GM19043 (cell line): ENCODE results near the gene ATG4B.

Experiments
- ATAC-seq: cut with Tn5 transposase; IDR thresholded peaks from one replicate; pipeline ENCODE4 v1.9.1; 2021; ENCODE audit warnings: low read depth; ENCODE audit not compliant: unreplicated experiment

ATG4B gene

DNA sequence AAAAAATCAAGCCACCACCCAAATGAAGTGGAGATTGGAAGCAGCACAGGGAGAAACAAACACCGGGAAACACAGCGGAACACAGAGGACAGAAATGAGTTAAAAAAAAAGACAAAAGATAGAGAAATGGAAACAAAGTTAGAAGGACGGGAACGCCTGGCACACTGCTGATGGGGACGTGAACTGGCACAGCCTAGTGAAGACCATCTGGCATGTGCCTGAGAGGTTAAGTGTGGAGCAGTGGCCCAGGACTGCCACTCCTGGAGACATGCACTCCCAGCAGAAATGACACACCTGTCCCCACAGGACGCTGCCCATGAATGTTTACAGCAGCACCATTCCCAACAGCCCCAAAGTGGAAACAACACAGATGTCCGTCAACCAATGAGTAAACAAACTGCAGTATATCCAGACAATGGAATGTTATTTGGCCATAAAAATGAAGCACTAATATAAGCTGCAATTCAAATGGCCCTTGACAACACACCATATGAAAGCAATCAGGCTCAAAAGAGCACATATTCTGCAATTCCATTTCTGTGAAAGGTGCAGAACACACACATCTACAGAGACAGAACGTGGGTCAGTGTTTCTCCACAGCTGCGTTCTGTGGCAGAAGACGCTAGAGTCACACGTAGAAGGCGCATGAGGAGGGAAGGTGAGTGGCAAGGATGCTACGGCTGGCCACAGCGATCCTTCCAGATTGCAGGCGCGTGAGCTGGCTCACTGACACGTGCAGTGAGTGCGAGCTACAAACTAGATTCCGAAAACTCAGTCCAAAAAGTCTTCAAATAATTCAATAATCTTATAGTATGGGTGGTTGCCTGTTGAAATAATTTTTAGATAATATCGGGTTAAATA, 25.1 kb upstream of the ATG4B start:
- ATAC-seq, result no peak

GRCh38 chr2:241613017-241613780, 24.3 kb upstream of the ATG4B start:
- no peak for ATAC-seq

- ATAC-seq, result no peak
These were observed 22.5 kb upstream of the ATG4B start for GRCh38 chr2:241615041-241615440.

DNA sequence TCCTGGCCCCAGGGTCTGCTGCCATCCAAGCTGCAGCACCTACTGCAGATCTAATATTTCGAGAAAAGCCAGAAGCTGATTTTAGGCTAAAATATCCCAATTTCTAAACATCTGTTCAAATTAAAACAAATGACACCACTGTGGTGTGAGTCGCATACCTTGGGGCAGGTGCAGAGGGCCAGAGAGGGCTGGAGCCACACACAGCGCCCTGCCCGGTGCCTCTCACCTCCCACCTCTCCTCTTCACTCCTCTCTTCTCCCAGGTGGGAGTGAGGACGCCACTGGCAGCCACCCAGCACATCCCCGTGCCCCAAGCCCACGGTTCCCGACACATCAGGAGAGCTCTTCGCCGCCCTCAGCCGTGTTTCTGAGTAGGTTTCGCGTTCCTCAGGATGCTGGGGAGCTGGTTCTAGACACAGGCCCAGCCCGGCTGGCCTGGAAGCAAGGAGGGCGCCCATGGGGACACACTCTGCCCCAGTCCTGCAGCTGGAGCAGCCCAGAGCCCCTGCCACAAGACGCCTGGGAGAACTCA, 21.9 kb upstream of the ATG4B start:
- ATAC-seq, result no peak

GRCh38 chr2:241616168-241617125, 21.0 kb upstream of the ATG4B start:
- no peak for ATAC-seq

DNA sequence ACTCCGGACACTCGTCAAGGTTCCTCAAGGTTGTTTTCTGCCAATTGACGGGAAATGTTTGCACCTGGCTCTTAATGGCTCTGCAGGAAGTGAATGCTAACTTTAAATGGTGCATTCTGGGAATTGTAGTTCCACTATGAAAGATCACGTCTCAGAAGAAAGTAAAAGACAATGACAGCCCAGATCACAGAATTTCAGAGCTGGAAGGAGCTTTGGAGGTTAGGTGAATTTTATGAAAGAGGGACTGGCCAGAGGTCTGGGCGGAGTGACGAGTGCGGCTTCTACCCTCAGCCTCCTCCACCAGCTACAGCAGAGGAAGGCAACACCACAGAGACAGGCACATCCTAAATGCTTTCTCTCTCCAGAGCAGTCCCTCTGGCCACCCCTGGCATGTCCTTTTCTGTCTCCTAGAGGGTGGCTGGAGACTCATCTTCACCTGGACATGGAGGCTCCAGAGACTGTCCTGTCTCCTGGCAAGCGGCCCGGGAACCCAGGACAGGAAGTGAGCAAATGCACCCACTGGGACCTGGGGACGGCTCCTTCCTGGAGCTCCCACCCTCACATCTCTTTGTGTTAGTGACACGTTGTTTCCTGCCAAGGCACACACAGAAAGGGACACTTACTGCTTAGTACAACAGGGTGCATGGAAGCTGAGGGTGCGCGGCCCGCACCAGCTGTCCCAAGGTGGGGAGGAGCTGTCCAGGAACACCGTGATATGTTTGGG, 19.9 kb upstream of the ATG4B start:
- peak; percentile 68 for ATAC-seq

DNA sequence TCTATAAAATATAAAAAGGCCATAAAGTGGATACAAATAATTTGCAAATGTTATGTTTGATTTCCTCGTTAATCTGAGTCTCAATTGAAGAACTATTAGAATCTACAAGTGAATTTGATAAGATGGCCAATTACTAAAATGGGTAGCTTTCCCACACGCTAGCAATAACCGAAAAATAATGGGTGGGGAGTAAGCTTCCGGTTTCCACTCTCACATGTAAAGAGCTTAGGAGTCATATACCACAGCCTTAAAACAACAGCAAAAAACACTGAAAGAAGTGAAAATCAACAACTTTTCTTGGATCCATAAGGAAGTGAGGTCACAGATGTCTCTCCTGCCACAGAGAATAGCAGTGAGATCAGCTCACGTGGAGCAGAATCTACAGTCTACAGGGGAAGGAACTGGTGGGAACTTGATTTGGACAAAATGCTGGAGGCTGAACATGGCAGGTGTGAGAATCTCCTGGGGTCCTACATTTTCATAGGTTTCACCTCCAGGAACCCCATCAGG, 19.1 kb upstream of the ATG4B start:
- no peak for ATAC-seq

- no peak for ATAC-seq
These were observed 18.7 kb upstream of the ATG4B start for GRCh38 chr2:241618829-241619228.

DNA sequence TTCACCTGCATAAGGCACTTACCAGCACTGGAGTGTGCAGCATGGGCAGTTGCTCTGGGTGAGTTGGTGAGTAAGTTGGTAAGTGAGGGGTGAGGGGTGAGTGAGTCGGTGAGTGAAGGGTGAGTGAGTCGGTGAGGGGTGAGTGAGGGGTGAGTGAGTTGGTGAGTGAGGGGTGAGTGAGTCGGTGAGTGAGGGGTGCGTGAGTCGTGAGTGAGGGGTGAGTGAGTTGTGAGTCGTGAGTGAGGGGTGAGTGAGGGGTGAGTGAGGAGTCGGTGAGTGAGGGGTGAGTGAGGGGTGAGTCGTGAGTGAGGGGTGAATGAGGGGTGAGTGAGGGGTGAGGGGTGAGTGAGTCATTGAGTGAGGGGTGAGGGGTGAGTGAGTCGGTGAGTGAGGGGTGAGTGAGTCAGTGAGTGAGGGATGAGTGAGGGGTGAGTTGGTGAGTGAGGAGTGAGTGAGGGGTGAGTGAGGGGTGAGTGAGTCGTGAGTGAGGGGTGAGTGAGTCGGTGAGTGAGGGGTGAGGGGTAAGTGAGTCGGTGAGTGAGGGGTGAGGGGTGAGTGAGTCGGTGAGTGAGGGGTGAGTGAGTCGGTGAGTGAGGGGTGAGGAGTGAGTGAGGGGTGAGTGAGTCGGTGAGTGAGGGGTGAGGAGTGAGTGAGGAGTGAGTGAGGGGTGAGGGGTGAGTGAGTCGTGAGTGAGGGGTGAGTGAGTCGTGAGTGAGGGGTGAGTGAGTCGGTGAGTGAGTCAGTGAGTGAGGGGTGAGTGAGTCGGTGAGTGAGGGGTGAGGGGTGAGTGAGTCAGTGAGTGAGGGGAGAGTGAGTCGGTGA, 17.7 kb upstream of the ATG4B start:
- no peak for ATAC-seq

DNA sequence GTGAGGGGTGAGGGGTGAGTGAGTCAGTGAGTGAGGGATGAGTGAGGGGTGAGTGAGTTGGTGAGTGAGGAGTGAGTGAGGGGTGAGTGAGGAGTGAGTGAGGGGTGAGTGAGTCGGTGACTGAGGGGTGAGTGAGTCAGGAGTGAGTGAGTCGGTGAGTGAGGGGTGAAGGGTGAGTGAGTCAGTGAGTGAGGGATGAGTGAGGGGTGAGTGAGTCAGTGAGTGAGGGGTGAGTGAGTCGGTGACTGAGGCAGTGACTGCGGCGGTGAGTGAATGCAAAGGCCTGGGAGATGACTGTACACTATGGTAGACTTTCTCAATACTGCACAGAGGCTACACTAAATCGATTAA, 17.1 kb upstream of the ATG4B start:
- ATAC-seq, result no peak

DNA sequence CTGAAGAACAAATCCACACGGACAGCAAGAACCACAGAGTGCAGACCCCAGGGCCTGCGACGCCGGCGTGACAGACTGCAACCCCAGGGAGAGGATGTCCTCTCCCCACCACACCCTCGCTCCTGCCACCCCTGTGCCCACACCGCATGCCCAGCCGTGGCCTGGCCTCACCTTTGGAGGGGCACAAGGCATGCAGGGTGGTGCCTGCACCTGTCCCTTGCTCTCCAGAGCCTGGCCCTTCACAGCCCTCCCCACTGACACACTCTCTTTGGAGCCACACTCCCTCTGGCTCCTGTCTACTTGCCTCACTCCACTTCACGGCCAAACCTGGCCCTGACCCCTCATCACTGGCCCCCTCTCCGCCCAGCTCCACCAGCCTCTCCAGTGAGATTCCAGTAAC, 9.8 kb upstream of the ATG4B start:
- no peak for ATAC-seq

DNA sequence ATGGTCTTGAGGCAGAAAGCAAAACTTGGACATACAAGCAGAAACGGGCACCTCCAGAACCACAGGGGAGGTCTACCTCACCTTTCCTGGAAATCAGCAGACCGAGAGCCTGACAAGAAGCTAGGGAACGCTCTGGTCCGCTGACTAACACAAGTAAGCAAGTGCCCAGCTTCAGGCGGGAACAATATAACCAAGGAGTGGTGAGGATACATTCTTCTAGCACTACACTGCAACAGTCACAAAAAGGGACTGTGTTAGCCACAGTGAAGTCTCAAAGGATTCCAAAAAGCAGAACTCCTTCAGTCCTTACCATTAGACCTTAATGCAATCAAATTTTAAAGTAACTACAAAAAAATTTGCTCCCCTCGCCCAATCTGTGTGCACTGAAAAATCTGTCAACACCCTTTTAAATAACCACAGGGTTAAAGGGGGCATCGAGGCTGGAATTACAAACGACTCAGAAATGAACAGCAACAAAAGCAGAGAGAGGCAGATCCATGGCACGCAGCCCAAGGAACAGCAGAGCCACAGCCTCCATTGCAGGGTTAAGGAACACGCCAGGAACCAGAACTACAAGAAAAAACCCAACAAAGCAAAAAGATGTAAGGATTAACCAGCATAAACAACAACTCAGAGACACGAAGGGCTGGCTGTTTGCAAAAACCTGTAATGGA, 7.6 kb upstream of the ATG4B start:
- no peak for ATAC-seq

DNA sequence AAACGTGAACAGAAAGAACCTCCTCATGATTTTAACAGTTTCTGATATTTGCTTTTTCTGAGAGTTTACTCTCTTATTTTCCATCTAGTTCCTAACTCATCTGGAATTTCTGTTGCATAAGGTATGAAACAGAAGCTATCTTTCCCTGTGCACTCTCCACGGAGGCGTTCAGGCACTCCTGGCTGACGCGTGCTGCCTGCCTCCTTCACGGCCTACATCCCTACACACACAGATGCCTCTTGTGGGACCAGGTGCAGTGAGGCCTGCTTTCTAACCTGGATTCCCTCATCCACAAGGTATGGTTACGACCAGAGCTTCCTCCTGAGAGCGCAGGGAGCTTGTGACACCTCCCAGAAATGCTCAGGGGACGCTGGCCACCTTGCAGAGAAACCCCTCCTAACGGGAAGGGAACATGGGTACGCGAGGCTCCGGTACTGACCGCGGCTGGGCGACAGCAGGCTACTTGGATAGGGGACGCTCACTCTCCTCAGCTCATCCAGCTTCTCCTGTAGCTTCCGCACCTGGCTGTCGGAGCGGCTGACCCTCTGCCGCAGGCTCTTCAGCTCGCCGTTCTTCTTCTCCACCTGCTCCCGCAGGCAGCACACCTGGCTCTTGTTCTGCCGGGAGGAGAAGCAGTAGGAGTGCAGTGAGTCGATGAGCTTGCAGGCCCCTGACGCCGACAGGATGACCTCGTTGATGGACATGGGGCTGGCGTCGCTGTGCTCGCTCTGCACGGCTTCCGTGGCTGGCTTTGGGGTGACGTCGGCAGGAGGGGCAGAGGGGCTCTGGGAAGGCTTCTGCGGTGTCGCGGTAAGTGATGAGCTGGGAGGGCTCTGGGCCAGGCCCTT, 4.8 kb upstream of the ATG4B start:
- ATAC-seq, result no peak

DNA sequence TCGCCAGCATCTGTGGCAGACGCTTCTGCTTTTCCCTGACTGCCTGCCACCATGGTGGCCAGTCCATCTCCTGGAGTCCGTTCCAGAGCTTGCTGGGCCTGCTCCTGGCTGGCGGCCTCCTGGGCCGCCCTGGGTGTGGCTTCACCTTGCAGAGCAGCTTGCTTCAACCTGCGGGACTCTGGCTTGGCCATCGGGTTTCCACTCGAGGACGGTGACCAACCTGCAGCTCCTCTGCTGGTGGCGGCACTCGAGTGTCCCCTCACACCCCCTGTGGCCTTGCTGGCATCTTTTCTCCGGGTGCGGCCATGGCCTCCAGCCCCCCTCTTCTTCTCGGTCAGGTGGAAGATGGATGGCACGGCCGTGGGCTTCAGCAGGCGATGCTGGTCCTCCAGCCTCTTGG, 3.9 kb upstream of the ATG4B start:
- no peak for ATAC-seq

DNA sequence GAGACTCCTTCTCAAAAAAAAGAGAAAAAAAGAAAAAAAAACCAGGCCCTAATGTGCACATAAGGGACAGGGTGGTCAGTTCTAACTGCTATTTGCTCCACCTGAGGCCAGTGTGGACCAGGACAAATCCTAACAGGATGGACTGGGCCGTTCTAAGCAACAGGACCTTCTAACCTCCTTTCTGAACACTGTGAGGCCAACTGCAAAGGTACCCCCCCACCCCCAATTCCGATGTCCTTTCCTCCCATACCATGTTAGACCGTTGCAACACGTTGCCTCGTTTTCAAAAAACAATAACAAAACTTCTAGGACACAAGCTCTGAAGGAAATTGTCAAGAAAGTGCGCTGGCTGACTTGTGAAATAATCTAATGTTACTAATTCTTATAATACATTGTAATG, 1.7 kb upstream of the ATG4B start:
- no peak for ATAC-seq

DNA sequence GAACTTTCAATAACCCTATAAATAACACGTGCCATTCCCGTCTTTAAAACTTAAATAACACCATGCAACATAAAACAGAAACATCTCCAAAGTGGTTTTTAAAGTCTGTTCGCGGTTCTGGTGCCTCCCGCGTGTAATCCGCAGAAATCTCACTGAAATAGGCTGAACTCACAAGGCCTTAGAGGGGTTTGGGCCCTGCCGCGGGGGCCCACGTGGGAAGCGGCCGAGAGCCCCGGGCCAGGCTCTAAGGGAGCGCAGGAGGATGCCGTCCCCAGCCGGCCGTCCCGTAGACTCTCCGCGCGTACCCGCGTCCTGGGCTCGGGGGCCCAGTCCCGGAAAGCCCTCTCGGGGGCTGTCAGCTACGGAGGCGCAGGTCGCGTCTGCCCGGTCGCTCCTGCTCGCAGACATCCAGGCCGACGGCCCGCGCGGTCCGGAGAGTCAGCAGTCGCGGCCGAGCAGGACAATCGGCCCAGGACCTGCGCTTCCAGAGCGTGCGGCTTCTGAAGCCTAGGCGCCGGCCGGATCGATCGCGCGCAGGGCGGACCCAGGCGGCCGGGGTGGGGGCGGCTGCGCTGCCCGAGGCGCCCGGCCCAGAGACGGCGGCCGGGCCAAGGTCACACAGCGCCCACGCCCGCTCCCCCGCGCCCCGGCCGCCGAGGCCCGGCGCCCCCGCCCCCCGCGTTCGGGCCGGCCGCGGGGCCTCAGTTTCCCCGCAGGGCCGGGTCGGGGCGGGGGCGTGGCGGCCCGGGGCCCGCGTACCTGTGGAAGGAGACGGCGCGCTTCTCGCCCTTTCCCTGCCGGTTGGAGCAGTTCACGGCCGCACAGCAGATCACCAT, 1.1 kb upstream of the ATG4B start:
- ATAC-seq, result peak; percentile 31
